Measurements from ENCODE around the gene FXYD7. TPM values are rescaled to one million over a fixed set of nuclear protein-coding genes. Genes with fewer than 3 reads are reported as not detected.

Gene FXYD7
- total and polyA plus RNA-seq, 9 of the 15 experiments (the other 6 are each of a cell fraction or from before 2014, with no cell fraction given) = 0.10 to 0.80 (median 0.31) TPM; not detected in 3

- WGBS (ENCODE audit: insufficient coverage, low coverage, missing lambda C conversion rate) = 0% methylated on average over 25 of the region's 48 CpGs
- CTCF ChIA-PET (ENCODE audit: low intra/inter-chr PET ratio) = interaction anchor here (0.6 kb wide), 1 partner anchor 10 kb away, joined by 3 read pairs; no protein-coding TSS in a partner anchor
- no peaks in the 10 kb centered on the region for H3K79me2 ChIP-seq (ENCODE audit: control insufficient read depth, insufficient read depth, low read length)
- in situ Hi-C loops (cut with MboI) = no loop called here
- H2AFZ ChIP-seq (ENCODE audit: low read depth, low read length) = peak overlapping the region; percentile 95
- BruUV-seq (replicated peaks) = no TSS peak
- no peaks in the 10 kb centered on the region for H3K9me3 ChIP-seq (replicated peaks; ENCODE audit: control insufficient read depth, insufficient read depth, low read depth, low read length)
- POLR2A ChIA-PET = interaction anchor here (0.6 to 1.3 kb wide), 12 partner anchors 10 to 109 kb away, joined by 3 to 7 read pairs (median 3); no protein-coding TSS in a partner anchor
- peaks cover 12% of the 10 kb centered on the region for H4K20me1 ChIP-seq (replicated peaks; ENCODE audit: control insufficient read depth, insufficient read depth, low read length)
- DNase-seq (ENCODE audit: extremely low read depth in 1 of 4, low spot score in 3 of 4) = peak; percentile 93 to 100 (median 100)
- intact Hi-C loops (cut with micrococcal nuclease) = loop anchor here (5.0 kb wide), 1 partner anchor 126 kb away; the partner anchor contains the start of gene USF2
- no peaks in the 10 kb centered on the region for H3K36me3 ChIP-seq (ENCODE audit: control insufficient read depth, insufficient read depth, low read length)
- peak overlapping the region; percentile 14; the same call in 1 of the 3 replicates for H3K27ac ChIP-seq (ENCODE audit: extremely low read depth, low read depth, low read length)
- peak overlapping the region; percentile 22; the same call in 1 of the 2 replicates for H3K4me3 ChIP-seq
- H3K4me1 ChIP-seq (replicated peaks in 1 of 2; ENCODE audit: control insufficient read depth in 2 of 2, insufficient read depth in 2 of 2, low read length in 2 of 2) = peaks cover 13 to 59% of the 10 kb centered on the region in 2 experiments
- H3K4me2 ChIP-seq (ENCODE audit: insufficient read depth, low read length) = peak overlapping the region; percentile 78
- H3K9ac ChIP-seq (ENCODE audit: insufficient read depth in 1 of 2, low read depth in 2 of 2, low read length in 2 of 2) = peak overlapping the region in 1 of 2 experiments; percentile 87; a peak in 2 of 4 replicates
- peak; percentile 88 for FAIRE-seq
- H3K9me1 ChIP-seq (ENCODE audit: control insufficient read depth, insufficient read depth, low read length) = no peaks in the 10 kb centered on the region
- ATAC-seq = peak; percentile 89
- no peaks in the 10 kb centered on the region; a peak in 2 of 5 replicates for H3K27me3 ChIP-seq (ENCODE audit: control insufficient read depth in 2 of 2, insufficient read depth in 2 of 2, low read length in 2 of 2)
- TF ChIP-seq NUFIP1 (IDR thresholded peaks at IDR 0.05; ENCODE audit: partially characterized antibody) (no peak), ZFP91 (CRISPR knock-in tag; IDR thresholded peaks at IDR 0.05) (no peak), ZNF395 (CRISPR knock-in tag; IDR thresholded peaks at IDR 0.05) (no peak), CBX1 (IDR thresholded peaks at IDR 0.05; ENCODE audit: low read depth) (no peak), MBD2 (IDR thresholded peaks at IDR 0.05; ENCODE audit: borderline replicate concordance, low read depth) (no peak), TEAD2 (tag; IDR thresholded peaks at IDR 0.05) (no peak), ZBTB40 (IDR thresholded peaks at IDR 0.05) (no peak), ZBTB40 (CRISPR knock-in tag; IDR thresholded peaks at IDR 0.05) (no peak)
Observed at GRCh38 chr19:35140962-35141836, 1.9 kb upstream of the FXYD7 start.
